Neural progenitor cell (in vitro differentiated cells): Measurements from ENCODE around the gene KLK8. TPM values are rescaled to one million over a fixed set of nuclear protein-coding genes. Genes with fewer than 3 reads are reported as not detected.

Experiments used
- DNase-seq: peaks from one replicate; pipeline ENCODE4 v3.0.0-alpha.2; 2016; ENCODE audit warnings: low spot score
- H2AFZ ChIP-seq: fragments of 200-600 bp; sonication (generic); replicated peaks from 2 replicates; pipeline ENCODE4 v1.6.1; 2016; ENCODE audit warnings: antibody characterized with exemption
- H3F3A ChIP-seq: fragments of 200-600 bp; sonication (generic); 2 replicates; pipeline ENCODE4 v1.6.1; 2016; ENCODE audit warnings: antibody characterized with exemption, low read depth
- H3K27ac ChIP-seq: fragments of 200-600 bp; sonication (generic); 2 replicates; pipeline ENCODE4 v1.5.1; 2016; ENCODE audit warnings: mild to moderate bottlenecking
- H3K27me3 ChIP-seq: fragments of 200-600 bp; sonication (generic); 2 replicates; pipeline ENCODE4 v1.6.1; 2016; ENCODE audit warnings: mild to moderate bottlenecking, moderate library complexity
- H3K36me3 ChIP-seq: fragments of 200-600 bp; sonication (generic); 2 replicates; pipeline ENCODE4 v1.5.1; 2016
- H3K4me1 ChIP-seq: fragments of 200-600 bp; sonication (generic); 2 replicates; pipeline ENCODE4 v1.6.1; 2016; ENCODE audit warnings: mixed run types
- H3K4me2 ChIP-seq: fragments of 200-600 bp; sonication (generic); 2 replicates; pipeline ENCODE4 v1.6.1; 2016
- H3K4me3 ChIP-seq: fragments of 200-600 bp; sonication (generic); 2 replicates; pipeline ENCODE4 v1.5.1; 2016
- H3K79me2 ChIP-seq: fragments of 200-600 bp; sonication (generic); 2 replicates; pipeline ENCODE4 v1.6.1; 2016; ENCODE audit warnings: low read depth
- H3K9ac ChIP-seq: fragments of 200-600 bp; sonication (generic); 2 replicates; pipeline ENCODE4 v1.6.1; 2016
- H3K9me3 ChIP-seq: fragments of 200-600 bp; sonication (generic); 2 replicates; pipeline ENCODE4 v1.5.1; 2016; ENCODE audit warnings: low read depth
- H4K20me1 ChIP-seq: fragments of 200-600 bp; sonication (generic); 2 replicates; pipeline ENCODE4 v1.6.1; 2016; ENCODE audit warnings: low read depth
- H3K27ac Mint-ChIP-seq: 3 replicates; pipeline ENCODE4 v1.8.0; 2021; ENCODE audit warnings: mixed read lengths
- H3K27me3 Mint-ChIP-seq: 2 replicates; pipeline ENCODE4 v1.8.0; 2022; ENCODE audit warnings: low read depth, mild to moderate bottlenecking, inconsistent platforms, moderate library complexity, mixed read lengths; ENCODE audit not compliant: insufficient read depth
- H3K36me3 Mint-ChIP-seq: 3 replicates; pipeline ENCODE4 v1.8.0; 2021; ENCODE audit warnings: mixed read lengths
- H3K4me1 Mint-ChIP-seq: 3 replicates; pipeline ENCODE4 v1.8.0; 2021; ENCODE audit warnings: mixed read lengths
- H3K4me3 Mint-ChIP-seq: 3 replicates; pipeline ENCODE4 v1.8.0; 2021; ENCODE audit warnings: mild to moderate bottlenecking, moderate library complexity, mixed read lengths
- H3K9me3 Mint-ChIP-seq: 3 replicates; pipeline ENCODE4 v1.8.0; 2020; ENCODE audit warnings: mixed read lengths
- EZH2 ChIP-seq: fragments of 200-600 bp; sonication (generic); IDR thresholded peaks from 2 replicates; pipeline ENCODE4 v1.6.1; 2017; ENCODE audit warnings: antibody characterized with exemption, mild to moderate bottlenecking, moderate library complexity
- EZH2phosphoT487 ChIP-seq: fragments of 200-600 bp; sonication (generic); IDR thresholded peaks from 2 replicates; pipeline ENCODE4 v1.6.1; 2017; ENCODE audit warnings: antibody characterized with exemption
- total RNA-seq: library from RNA; depleted of rRNA; stranded (reverse); fragments of >200 nt; gene quantifications from 2 replicates; pipeline ENCODE4 v1.2.3, GENCODE V29; 2015; ENCODE audit warnings: low replicate concordance
- TF ChIP-seq, protein P1 (sequence below): fragments of 200-600 bp; sonication (generic); IDR thresholded peaks from 2 replicates; pipeline ENCODE4 v1.5.1; 2017; ENCODE audit warnings: antibody characterized with exemption, mild to moderate bottlenecking

KLK8 gene
- total RNA-seq, 1 donor from 2014 or later: not detected

DNA sequence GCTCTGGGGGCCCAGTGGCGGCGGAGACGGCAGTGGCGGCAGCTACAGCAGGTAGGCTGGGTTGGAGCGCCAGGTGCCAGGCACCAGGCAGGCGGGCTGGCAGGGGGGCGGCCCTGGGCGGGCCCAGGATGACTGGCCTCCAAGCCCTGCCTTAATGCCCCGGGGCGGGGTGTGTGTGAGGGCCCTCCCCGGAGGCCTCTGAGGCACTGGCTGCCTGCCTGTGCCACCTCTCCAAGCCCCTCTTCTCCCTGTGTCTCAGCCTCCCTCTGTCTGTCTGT is 25.1 kb upstream of the KLK8 start, which contains the start of gene KLK11:
Gene KLK11, minus strand, starts transcription at position 63 of the 278 bp plus-strand sequence. CDS start 985 bp downstream, outside the sequence.
- DNase-seq: no peak
- H3K9me3 Mint-ChIP-seq: peaks cover 3% of the 10 kb centered on the region
- H3K79me2 ChIP-seq: no peaks in the 10 kb centered on the region
- no peak within 1 kb of the TSS for H2AFZ ChIP-seq
- no peaks in the 10 kb centered on the region for H3K36me3 ChIP-seq
- no peaks in the 10 kb centered on the region for H4K20me1 ChIP-seq
- H3K4me1 Mint-ChIP-seq: peaks cover 3% of the 10 kb centered on the region
- no peaks in the 10 kb centered on the region for H3K36me3 Mint-ChIP-seq
- no peak within 1 kb of the TSS for H3K4me2 ChIP-seq
- no peak within 1 kb of the TSS for H3K4me3 ChIP-seq
- H3F3A ChIP-seq: no peaks in the 10 kb centered on the region
- no peak within 1 kb of the TSS for H3K9ac ChIP-seq
- H3K4me1 ChIP-seq: peaks cover 22% of the 10 kb centered on the region
- no peak within 1 kb of the TSS for H3K27ac ChIP-seq
- H3K4me3 Mint-ChIP-seq: peak within 1 kb of the TSS; percentile 1
- H3K27ac Mint-ChIP-seq: no peak within 1 kb of the TSS
- H3K27me3 Mint-ChIP-seq: peaks cover 23% of the 10 kb centered on the region
- TF ChIP-seq, protein P1, sequence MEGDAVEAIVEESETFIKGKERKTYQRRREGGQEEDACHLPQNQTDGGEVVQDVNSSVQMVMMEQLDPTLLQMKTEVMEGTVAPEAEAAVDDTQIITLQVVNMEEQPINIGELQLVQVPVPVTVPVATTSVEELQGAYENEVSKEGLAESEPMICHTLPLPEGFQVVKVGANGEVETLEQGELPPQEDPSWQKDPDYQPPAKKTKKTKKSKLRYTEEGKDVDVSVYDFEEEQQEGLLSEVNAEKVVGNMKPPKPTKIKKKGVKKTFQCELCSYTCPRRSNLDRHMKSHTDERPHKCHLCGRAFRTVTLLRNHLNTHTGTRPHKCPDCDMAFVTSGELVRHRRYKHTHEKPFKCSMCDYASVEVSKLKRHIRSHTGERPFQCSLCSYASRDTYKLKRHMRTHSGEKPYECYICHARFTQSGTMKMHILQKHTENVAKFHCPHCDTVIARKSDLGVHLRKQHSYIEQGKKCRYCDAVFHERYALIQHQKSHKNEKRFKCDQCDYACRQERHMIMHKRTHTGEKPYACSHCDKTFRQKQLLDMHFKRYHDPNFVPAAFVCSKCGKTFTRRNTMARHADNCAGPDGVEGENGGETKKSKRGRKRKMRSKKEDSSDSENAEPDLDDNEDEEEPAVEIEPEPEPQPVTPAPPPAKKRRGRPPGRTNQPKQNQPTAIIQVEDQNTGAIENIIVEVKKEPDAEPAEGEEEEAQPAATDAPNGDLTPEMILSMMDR: no peak
- no peak for TF ChIP-seq EZH2phosphoT487
- TF ChIP-seq EZH2: no peak
- H3K9me3 ChIP-seq: no peaks in the 10 kb centered on the region
- H3K27me3 ChIP-seq: no peaks in the 10 kb centered on the region

DNA sequence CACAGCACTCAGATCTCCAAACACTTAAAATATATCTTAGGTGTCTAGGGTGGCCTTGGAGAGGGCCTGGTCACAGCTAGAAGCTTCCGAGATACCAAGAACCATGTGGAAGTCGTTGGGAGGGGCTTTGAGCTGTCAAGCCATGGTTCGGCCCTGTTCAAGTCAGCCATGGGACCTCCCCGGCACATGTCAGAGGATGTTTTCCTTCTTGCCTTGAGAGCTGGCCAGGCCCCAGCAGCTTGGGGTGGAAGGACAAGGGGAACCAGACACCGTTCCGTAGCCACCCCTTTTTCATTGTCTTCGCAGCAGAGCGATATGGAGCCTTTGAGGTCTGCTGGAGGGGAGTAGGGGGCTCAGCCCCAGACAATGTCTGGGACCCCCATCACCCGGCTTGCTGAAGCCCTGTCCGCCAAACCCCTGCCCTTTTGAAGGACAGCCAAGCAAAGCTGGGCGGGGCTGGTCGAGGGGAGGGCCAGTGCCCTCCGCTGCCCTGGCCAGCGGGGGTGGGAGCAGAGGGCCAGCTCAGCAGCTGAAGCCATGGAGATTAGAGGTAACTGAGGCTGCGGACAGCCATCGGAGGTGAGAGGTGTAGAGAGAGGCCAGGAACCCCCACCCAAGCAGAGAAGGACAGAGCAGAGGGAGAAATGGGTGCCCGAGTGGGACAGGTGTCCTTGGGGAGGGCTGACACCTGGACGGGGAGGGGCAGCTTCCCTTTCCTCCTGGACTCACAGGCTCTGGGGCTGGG is 24.6 kb upstream of the KLK8 start:
- Mint-ChIP-seq H3K27me3 (peaks cover 23% of the 10 kb centered on the region), H3K4me1 (peaks cover 3% of the 10 kb centered on the region), H3K27ac (no peak overlapping the region), H3K9me3 (peaks cover 3% of the 10 kb centered on the region), H3K4me3 (no peak overlapping the region), H3K36me3 (no peaks in the 10 kb centered on the region)
- Histone ChIP-seq H3K27me3 (no peaks in the 10 kb centered on the region), H3F3A (no peaks in the 10 kb centered on the region), H3K27ac (no peak overlapping the region), H3K9ac (no peak overlapping the region), H4K20me1 (no peaks in the 10 kb centered on the region), H3K9me3 (no peaks in the 10 kb centered on the region), H3K36me3 (no peaks in the 10 kb centered on the region), H3K4me2 (no peak overlapping the region), H2AFZ (no peak overlapping the region), H3K4me3 (no peak overlapping the region), H3K4me1 (peaks cover 25% of the 10 kb centered on the region), H3K79me2 (no peaks in the 10 kb centered on the region)
- no peak for DNase-seq
- TF ChIP-seq EZH2 (no peak), EZH2phosphoT487 (no peak)
- TF ChIP-seq, protein P1: no peak

DNA sequence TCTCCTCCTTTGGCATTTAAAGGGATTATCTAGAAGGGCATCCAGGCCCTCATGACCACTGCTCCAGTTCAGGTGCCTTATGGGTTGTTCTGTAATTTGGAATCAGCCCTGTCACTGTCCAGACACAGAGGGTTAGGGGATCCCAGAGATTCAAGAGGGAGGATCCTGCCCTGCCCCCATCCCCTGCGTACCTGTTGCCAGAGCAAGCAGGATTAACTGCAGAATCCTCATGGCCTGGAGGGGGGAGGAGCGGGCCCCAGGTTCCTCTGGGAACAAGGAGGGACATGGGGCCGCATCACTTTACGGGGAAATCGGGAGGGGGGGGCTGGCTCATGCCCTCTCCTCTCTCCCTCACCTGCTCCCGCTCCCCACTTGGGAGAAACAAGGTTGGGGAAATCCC is 24.0 kb upstream of the KLK8 start:
- Histone ChIP-seq H3K4me3 (no peak overlapping the region), H3K27ac (no peak overlapping the region), H3K36me3 (no peaks in the 10 kb centered on the region), H2AFZ (no peak overlapping the region), H3K4me2 (no peak overlapping the region), H3F3A (peaks cover 4% of the 10 kb centered on the region), H4K20me1 (no peaks in the 10 kb centered on the region), H3K79me2 (no peaks in the 10 kb centered on the region), H3K4me1 (peaks cover 25% of the 10 kb centered on the region), H3K27me3 (peaks cover 5% of the 10 kb centered on the region), H3K9me3 (no peaks in the 10 kb centered on the region), H3K9ac (no peak overlapping the region)
- Mint-ChIP-seq H3K27me3 (peaks cover 20% of the 10 kb centered on the region), H3K36me3 (no peaks in the 10 kb centered on the region), H3K4me3 (no peak overlapping the region), H3K4me1 (peaks cover 3% of the 10 kb centered on the region), H3K9me3 (peaks cover 3% of the 10 kb centered on the region), H3K27ac (no peak overlapping the region)
- DNase-seq: no peak
- TF ChIP-seq EZH2phosphoT487 (no peak), EZH2 (no peak)
- TF ChIP-seq, protein P1: no peak
